Measurements from ENCODE around the gene F11. TPM values are rescaled to one million over a fixed set of nuclear protein-coding genes. Genes with fewer than 3 reads are reported as not detected.
"Not testable (repeated sequence)": the region's sequence is repeated elsewhere in the genome, so short reads cannot be mapped to it uniquely, and the experiment has no call there.

Gene F11
- total RNA-seq, 2 donors from 2014 or later: not detected

DNA sequence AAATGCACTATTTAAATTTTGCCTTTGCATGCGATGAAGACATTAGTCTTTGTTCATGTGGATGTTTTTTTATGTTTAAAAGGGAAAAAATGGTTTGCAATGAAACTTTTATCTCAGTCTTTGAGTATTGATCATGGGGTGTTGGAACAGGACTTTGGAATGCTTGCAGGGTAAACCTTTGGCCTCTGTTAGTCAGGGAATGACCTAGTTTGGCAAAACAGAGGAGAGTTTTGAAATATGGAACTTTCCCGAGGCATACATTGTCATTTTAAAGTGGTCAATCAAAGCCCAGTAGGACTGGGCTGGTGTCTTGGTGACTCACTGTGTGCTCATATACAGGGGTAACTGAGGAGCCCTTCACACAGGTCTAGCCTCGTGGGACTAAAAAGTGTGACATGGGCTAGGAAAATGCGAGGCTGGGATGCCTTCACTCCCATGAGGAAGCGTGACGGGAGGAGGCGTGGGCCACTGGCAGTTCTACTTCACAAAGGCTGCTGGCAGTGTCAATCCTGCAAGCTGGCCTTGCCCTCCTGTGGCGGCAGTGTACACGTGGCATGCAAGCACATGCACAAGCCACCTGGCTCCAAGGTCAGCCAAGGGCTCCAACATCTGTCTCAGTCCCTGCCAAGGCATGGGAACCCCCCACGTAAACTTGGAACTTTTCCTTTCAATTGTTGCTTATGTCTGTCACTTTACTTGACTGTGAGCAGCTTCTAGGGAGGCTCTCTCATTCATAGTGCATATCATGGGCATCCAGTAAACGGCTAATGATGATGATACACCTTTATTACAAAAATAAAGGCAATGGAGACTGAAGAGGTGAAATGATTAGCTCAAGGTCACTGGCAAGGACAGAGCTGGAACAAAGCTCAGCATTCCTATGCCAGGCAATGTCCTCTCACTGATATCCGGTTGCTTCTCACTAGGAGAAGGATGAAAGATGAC, 5.2 kb upstream of the F11 start:
- no peak overlapping the region for H3K27ac Mint-ChIP-seq
- ATAC-seq (replicated peaks in 1 of 2) (no peak), DNase-seq (no peak)
- no peak overlapping the region for H3K4me3 Mint-ChIP-seq
- H3K9me3 Mint-ChIP-seq: no peaks in the 10 kb centered on the region
- H3K36me3 Mint-ChIP-seq (ENCODE audit: insufficient read depth in 2 of 2): no peaks in the 10 kb centered on the region
- peaks cover 7% of the 10 kb centered on the region for H3K27me3 Mint-ChIP-seq (ENCODE audit: low read depth)
- no peaks in the 10 kb centered on the region for H3K4me1 Mint-ChIP-seq (ENCODE audit: low read depth)

DNA sequence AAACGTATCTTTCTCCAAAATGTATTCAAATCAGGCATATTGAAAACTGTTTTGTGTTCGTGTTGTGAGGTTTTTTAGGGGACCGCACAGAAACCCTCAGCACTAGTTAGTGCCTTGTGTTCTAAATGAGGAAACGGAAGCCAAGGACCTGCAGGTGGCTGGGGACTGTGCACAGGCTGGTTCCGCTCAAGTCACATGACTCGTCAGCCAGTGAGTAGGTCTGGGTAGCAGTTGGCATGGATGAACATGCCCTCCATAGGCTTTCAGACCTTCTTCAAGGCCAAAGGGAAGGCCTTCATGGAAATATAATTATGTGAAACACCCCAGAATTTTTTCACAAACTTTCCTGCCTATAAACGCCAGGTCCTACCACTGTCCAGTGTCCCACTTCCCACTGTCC, 1.3 kb upstream of the F11 start:
- Mint-ChIP-seq H3K27ac (no peak overlapping the region), H3K9me3 (peaks cover 0 to 2% of the 10 kb centered on the region in 2 donors), H3K4me3 (no peak overlapping the region), H3K36me3 (ENCODE audit: insufficient read depth in 2 of 2) (no peaks in the 10 kb centered on the region), H3K4me1 (ENCODE audit: low read depth) (no peaks in the 10 kb centered on the region), H3K27me3 (ENCODE audit: low read depth) (peaks cover 34% of the 10 kb centered on the region)
- DNase-seq: no peak
- ATAC-seq (replicated peaks in 1 of 2): no peak

DNA sequence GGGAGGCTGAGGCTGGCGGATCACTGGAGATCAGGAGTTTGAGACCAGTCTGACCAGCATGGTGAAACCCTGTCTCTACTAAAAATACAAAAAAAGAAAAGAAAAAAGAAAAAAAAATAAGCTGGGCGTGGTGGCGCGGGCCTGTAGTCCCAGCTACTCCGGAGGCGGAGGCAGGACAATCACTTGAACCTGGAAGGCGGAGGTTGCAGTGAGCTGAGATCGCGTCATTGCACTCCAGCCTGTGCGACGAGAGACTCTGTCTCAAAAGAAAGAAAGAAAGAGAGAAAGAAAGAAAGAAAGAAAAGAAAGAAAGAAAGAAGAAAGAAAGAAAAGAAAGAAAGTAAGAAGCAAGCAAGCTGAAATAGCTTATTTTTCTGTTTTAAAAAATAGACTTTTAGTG, 739 bp upstream of the F11 start:
- H3K36me3 Mint-ChIP-seq (ENCODE audit: insufficient read depth in 2 of 2); H3K4me1 Mint-ChIP-seq (ENCODE audit: low read depth); H3K9me3 Mint-ChIP-seq; H3K4me3 Mint-ChIP-seq; ATAC-seq (replicated peaks in 1 of 2); DNase-seq; H3K27ac Mint-ChIP-seq: not testable (repeated sequence)
- peaks cover 37% of the 10 kb centered on the region for H3K27me3 Mint-ChIP-seq (ENCODE audit: low read depth)

DNA sequence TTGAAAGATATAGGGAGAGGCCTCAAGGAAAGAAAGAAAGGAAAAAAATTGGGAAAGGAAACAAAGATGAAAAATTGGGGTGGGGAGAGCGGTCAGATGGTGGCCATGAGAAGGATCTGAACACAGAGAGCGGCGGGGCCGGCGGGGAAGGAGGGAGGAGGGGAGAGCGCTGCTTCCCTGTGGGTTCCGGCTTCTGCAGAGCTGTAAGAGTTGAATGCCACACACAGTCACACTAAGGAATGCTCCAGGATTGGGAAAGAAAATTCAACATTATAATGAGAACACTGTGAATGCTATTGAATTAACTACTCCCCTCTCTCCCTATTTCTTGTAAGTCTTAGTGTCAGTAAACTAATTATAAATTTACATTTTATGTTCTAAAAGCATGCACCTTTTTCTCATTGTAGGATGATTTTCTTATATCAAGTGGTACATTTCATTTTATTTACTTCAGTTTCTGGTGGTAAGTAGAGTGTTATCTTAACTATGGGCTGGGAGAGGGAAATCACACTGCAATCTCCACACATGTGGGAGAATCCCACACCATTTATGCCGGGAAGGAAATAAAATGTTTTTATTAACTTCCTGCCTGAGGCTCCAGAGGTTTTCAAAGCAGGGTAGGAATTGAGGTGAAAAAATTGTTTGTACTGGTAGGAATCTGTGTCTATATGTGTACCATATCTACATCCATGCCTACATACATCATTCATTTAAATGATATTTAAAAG, 904 bp downstream of the F11 start:
- H3K4me3 Mint-ChIP-seq: no peak overlapping the region
- H3K36me3 Mint-ChIP-seq (ENCODE audit: insufficient read depth in 2 of 2): no peaks in the 10 kb centered on the region
- H3K27ac Mint-ChIP-seq: no peak overlapping the region
- ATAC-seq (replicated peaks in 1 of 2) (no peak), DNase-seq (no peak)
- no peaks in the 10 kb centered on the region for H3K4me1 Mint-ChIP-seq (ENCODE audit: low read depth)
- peaks cover 38% of the 10 kb centered on the region for H3K27me3 Mint-ChIP-seq (ENCODE audit: low read depth)
- H3K9me3 Mint-ChIP-seq: peaks cover 0 to 2% of the 10 kb centered on the region in 2 donors

DNA sequence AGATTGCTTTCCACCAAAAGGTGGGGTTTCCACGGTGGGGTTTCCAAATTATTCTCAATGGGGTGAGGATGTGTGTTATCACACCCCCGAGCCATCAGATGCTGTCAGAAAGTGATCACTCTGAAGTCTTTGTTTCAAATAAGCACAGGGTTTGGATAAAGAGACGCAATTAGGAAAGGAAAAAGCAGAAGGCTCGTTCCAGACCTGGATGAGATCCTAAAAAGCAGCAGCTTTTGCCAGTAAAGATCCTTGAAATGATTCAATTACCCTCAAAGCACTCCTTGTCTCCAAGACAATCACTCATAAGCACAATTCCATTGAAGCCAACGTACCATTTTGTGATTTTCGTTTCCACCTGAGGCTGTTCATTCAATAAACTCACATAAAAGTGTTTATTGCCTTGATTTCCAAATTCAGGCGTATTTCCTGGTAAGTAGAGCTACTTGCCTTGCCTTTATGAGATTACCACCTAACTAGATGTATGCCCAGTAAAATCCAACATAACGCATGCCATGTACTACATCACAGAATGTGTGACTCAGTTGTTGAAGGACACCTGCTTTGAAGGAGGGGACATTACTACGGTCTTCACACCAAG, 5.2 kb downstream of the F11 start:
- Mint-ChIP-seq H3K4me1 (ENCODE audit: low read depth) (no peaks in the 10 kb centered on the region), H3K27me3 (ENCODE audit: low read depth) (peaks cover 36% of the 10 kb centered on the region), H3K4me3 (no peak overlapping the region), H3K36me3 (ENCODE audit: insufficient read depth in 2 of 2) (no peaks in the 10 kb centered on the region), H3K9me3 (peaks cover 0 to 2% of the 10 kb centered on the region in 2 donors), H3K27ac (no peak overlapping the region)
- ATAC-seq (replicated peaks in 1 of 2) (no peak), DNase-seq (no peak)

DNA sequence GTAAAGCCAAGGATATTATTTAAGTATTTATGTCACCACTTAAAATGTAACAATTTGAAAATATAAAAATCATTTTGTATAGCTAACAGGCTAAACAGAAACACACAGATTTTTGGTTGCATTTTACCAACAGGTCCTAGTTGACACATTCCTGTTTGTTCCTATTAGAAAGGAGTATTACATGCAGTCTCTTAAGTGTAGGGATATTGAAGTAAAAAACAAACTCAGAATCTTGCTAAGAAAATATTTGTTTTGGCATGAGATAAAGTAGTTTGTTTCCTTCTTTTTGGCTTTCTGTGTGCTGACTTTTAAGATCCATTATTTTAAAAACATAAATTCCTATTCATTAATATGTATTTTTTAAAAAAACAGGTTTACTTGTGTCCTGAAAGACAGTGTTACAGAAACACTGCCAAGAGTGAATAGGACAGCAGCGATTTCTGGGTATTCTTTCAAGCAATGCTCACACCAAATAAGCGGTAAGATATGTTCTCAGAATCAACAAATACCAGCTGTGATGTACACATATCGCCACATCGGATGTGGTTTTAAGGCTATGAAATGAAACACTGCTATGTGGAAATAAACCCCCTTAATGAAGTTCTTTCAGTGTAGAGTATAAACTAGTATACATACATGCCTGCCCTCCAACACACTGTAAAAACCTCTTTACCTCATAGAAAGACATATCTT, 6.9 kb downstream of the F11 start:
- H3K36me3 Mint-ChIP-seq (ENCODE audit: insufficient read depth in 2 of 2): no peaks in the 10 kb centered on the region

DNA sequence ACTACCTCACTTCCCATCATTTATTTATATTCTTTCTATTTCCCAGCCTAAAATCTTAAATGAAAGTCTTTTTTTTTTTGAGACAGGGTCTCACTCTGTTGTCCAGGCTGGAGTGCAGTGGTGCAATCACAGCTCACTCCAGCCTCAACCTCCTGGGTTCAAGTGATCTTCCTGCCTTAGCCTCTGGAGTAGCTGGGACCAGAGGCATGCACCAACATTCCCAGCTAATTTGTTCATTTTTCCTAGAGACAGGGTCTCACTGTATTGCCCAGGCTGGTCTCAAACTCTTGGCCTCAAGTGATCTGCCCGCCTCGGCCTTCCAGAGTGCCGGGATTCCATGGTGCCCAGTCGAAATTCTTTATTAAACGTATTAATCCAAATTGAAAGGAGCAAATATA, 7.4 kb downstream of the F11 start:
- not testable (repeated sequence) for H3K27ac Mint-ChIP-seq; ATAC-seq (replicated peaks in 1 of 2); H3K9me3 Mint-ChIP-seq; H3K4me1 Mint-ChIP-seq (ENCODE audit: low read depth); H3K36me3 Mint-ChIP-seq (ENCODE audit: insufficient read depth in 2 of 2); DNase-seq; H3K4me3 Mint-ChIP-seq
- H3K27me3 Mint-ChIP-seq (ENCODE audit: low read depth): peaks cover 26% of the 10 kb centered on the region

More for the DNA sequence above, 6.9 kb downstream of the F11 start:
- DNase-seq (no peak), ATAC-seq (replicated peaks in 1 of 2) (no peak)
- no peaks in the 10 kb centered on the region for H3K4me1 Mint-ChIP-seq (ENCODE audit: low read depth)
- H3K27me3 Mint-ChIP-seq (ENCODE audit: low read depth): peaks cover 25% of the 10 kb centered on the region
- H3K4me3 Mint-ChIP-seq: no peak overlapping the region
- no peak overlapping the region for H3K27ac Mint-ChIP-seq
- peaks cover 0 to 2% of the 10 kb centered on the region in 2 donors for H3K9me3 Mint-ChIP-seq

DNA sequence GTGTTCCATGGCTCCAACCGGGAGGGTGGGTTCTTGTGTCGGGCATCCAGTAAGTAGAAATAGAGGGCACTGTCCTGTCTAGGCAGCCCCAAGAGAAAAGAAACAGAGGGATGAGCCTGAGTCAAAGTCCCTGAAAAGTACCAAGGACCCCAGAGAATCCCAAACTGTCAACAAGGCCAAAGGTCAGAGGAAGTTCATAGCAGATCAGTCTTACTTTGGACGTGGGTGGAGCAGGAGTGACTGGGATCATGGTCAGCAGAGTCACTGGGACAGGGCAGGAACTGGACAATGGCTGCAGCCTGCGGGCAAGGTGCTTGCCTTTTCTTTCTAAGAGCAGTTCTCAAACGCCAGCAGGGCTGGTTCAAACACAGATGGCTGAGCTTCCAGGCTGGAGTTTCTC, 17.3 kb downstream of the F11 start:
- H3K9me3 Mint-ChIP-seq: no peaks in the 10 kb centered on the region
- DNase-seq (no peak), ATAC-seq (replicated peaks in 1 of 2) (no peak)
- no peak overlapping the region for H3K4me3 Mint-ChIP-seq
- H3K36me3 Mint-ChIP-seq (ENCODE audit: insufficient read depth in 2 of 2): no peaks in the 10 kb centered on the region
- H3K4me1 Mint-ChIP-seq (ENCODE audit: low read depth): no peaks in the 10 kb centered on the region
- H3K27me3 Mint-ChIP-seq (ENCODE audit: low read depth): peaks cover 19% of the 10 kb centered on the region
- H3K27ac Mint-ChIP-seq: no peak overlapping the region

DNA sequence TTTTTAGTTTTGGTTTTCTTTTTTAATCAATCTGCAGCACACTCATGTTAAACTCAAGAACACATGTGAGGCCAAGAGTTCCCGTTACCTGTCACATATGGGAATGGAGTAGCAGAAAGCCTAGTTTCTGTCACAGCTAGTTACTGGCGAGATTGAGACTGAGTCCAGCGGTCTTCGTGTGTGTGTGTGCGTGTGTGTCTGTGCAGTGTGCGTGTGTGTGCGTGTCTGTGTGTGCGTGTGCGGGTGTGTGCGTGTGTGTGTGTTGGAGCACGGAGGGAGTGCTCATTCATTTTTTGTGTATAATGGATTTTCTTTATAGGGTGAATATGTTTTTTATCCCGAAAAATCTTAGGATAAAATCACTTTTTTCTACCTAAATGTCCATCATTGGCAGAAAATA, 19.2 kb downstream of the F11 start:
- no peaks in the 10 kb centered on the region for H3K9me3 Mint-ChIP-seq
- no peak for DNase-seq
- no peak overlapping the region for H3K27ac Mint-ChIP-seq
- peaks cover 20% of the 10 kb centered on the region for H3K27me3 Mint-ChIP-seq (ENCODE audit: low read depth)
- no peak for ATAC-seq (replicated peaks in 1 of 2)
- no peaks in the 10 kb centered on the region for H3K36me3 Mint-ChIP-seq (ENCODE audit: insufficient read depth in 2 of 2)
- H3K4me3 Mint-ChIP-seq: no peak overlapping the region
- H3K4me1 Mint-ChIP-seq (ENCODE audit: low read depth): no peaks in the 10 kb centered on the region

DNA sequence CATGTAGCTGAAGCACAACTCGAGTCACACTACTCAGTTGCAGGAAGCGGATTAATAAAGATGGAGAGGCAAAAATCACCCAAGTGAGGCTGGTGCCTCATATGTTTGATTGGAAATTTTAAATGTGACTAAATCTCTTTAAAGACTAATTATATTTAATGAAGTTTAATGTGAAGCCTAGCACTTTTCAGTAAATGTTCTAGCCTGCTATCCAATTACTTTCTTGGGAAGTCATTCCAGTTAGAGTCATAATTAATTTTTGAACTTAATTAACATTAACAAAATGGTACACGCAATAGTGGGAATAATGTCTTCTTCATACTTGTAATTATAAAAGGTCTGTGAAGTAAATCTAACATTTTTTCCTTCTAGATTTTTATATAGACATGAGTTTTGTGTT, 20.6 kb downstream of the F11 start:
- H3K4me1 Mint-ChIP-seq (ENCODE audit: low read depth): no peaks in the 10 kb centered on the region
- no peak overlapping the region for H3K4me3 Mint-ChIP-seq
- no peaks in the 10 kb centered on the region for H3K9me3 Mint-ChIP-seq
- no peaks in the 10 kb centered on the region for H3K36me3 Mint-ChIP-seq (ENCODE audit: insufficient read depth in 2 of 2)
- H3K27ac Mint-ChIP-seq: no peak overlapping the region
- peaks cover 20% of the 10 kb centered on the region for H3K27me3 Mint-ChIP-seq (ENCODE audit: low read depth)
- ATAC-seq (replicated peaks in 1 of 2) (no peak), DNase-seq (no peak)

DNA sequence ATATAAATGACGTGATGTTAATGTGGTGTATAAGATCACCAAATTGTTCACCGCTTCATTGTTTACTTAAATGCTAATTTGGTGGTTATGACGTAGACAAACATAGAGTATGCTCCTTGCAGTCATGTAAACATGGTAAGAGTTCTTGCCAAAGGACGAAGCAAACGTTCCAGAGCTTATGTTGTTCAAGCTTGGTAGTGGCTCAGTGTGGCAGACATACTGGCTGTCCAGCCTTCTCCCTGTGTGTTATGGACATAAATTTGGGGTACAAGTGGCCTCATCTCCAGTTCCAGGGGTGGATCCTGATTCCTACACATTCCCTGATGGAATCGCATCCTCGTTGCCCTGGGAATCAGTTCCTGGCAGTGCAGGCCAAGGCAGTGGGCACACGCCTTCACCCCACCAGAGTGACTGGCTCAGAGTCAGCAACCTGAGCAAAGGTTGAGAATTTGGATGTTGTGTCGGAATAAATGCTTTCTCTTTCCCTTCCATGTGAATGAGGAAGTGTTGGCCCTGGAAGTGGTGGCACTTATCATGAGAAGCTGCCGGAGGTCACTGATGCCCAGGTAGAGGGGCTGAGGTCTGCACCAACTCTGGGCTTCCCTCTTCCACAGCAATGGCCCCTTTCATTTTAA, 25.4 kb downstream of the F11 start:
- no peaks in the 10 kb centered on the region for H3K9me3 Mint-ChIP-seq
- no peaks in the 10 kb centered on the region for H3K4me1 Mint-ChIP-seq (ENCODE audit: low read depth)
- no peak overlapping the region for H3K27ac Mint-ChIP-seq
- no peaks in the 10 kb centered on the region for H3K36me3 Mint-ChIP-seq (ENCODE audit: insufficient read depth in 2 of 2)
- no peak for DNase-seq
- no peak for ATAC-seq (replicated peaks in 1 of 2)
- peaks cover 9% of the 10 kb centered on the region for H3K27me3 Mint-ChIP-seq (ENCODE audit: low read depth)
- no peak overlapping the region for H3K4me3 Mint-ChIP-seq

DNA sequence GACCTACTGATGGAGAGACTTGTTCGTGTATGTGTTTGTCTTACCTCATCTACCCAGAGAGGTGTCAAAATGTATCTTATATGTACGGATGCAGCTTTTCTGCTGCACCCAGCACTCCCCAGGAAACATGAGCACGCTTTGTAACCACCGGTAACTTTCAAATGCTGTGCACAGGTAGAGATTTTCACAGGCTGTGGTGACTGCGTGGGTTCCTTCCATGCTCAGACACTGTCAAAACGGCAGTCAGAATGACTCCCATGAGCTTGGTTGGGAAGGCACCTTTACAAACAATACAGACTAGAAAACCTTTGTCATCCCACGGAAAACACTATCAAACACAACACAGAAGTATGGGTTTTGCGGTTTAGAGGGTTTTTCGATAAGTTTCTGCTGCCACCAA, 28.2 kb downstream of the F11 start:
- Mint-ChIP-seq H3K27ac (no peak overlapping the region), H3K9me3 (no peaks in the 10 kb centered on the region), H3K27me3 (ENCODE audit: low read depth) (peaks cover 16% of the 10 kb centered on the region), H3K4me3 (no peak overlapping the region), H3K4me1 (ENCODE audit: low read depth) (no peaks in the 10 kb centered on the region), H3K36me3 (ENCODE audit: insufficient read depth in 2 of 2) (no peaks in the 10 kb centered on the region)
- DNase-seq: no peak
- peak; percentile 45 to 73 for ATAC-seq (replicated peaks in 1 of 2)

Measured in activated T-cell treated with anti-CD3 and anti-CD28 coated beads, Interleukin-2, amount 50 U/mL, for 72 hours (primary cell).